Measurements from ENCODE around the gene DPEP2NB.
A peak's percentile ranks its signal among the peaks of the same experiment; 100 is the strongest.
"Not testable (repeated sequence)": the region's sequence is repeated elsewhere in the genome, so short reads cannot be mapped to it uniquely, and the experiment has no call there.

Gene DPEP2NB

DNA sequence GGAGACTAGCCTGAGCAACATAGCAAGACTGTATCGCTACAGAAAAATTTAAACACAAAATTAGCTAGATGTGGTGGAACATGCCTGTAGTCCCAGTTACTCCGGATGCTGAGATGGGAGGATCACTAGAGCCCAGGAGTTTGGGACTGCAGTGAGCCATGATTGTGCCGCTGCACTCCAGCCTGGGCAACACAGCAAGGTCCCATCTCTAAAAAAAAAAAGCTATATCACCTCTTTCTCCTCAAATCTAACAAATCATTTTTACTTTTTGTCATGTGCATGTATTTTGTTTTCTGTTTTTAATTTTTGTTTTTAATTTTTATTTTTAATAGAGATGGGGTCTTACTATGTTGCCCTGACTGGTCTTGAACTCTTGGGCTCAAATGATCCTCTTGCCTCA, 13.3 kb upstream of the DPEP2NB start:
- Mint-ChIP-seq H3K36me3 (peaks cover 7% of the 10 kb centered on the region), H3K4me1 (peaks cover 18% of the 10 kb centered on the region), H3K27me3 (no peaks in the 10 kb centered on the region), H3K9me3 (no peaks in the 10 kb centered on the region), H3K27ac (no peak overlapping the region), H3K4me3 (no peak overlapping the region)

DNA sequence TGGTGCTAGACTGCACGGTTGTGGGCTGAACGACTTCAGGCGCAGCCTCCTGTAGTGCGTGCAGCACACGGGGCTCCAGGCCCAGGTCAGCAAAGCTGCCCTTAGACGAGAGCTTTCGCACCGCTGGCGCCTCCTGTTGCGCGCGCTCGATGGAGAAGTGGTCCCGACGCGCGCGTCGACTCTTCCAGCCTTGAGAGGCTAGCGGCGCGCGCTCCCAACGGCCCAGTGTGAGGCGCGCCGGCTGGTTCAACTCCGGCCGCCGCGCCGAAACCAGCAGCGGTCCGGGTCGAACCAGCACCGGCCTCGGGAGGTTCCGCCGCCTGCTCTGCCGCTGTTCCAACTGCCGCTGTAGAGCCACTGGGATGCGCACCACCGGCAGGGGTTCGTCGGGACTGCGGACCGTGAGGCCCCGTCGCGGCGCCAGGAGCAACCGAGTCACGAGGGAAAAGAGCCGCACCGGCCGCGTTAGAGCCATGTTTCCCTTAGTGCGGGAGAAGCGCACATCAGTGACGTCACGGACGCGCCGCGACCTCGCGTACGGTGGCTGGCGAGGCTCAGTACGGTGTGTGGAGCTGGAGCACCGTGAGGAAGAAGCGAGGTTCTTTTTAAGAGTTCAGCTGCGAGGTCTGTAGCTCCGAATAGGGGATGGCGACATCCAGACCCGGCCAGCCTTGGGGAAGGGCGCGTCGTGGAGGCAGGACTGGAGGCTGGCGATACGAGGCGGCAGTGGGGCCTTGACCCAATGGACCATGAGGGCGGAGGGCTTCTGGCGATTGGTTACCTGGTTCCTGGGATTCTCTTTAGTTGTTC, 7.2 kb upstream of the DPEP2NB start, which contains the start of the genes DDX28 and DUS2:
TSS of gene DDX28 (minus strand) at position 505 of the 810 bp plus-strand sequence. CDS start at position 475, 30 bp downstream.
TSS of gene DUS2 (plus strand) at position 557 of the 810 bp plus-strand sequence. CDS start 14,740 bp downstream, outside the sequence.
- peak within 1 kb of the TSS; percentile 100 for H3K4me3 Mint-ChIP-seq
- H3K36me3 Mint-ChIP-seq, result peaks cover 11% of the 10 kb centered on the region
- no peaks in the 10 kb centered on the region for H3K9me3 Mint-ChIP-seq
- peaks cover 32% of the 10 kb centered on the region for H3K4me1 Mint-ChIP-seq
- H3K27ac Mint-ChIP-seq, result peak within 1 kb of the TSS; percentile 100
- H3K27me3 Mint-ChIP-seq, result no peaks in the 10 kb centered on the region

DNA sequence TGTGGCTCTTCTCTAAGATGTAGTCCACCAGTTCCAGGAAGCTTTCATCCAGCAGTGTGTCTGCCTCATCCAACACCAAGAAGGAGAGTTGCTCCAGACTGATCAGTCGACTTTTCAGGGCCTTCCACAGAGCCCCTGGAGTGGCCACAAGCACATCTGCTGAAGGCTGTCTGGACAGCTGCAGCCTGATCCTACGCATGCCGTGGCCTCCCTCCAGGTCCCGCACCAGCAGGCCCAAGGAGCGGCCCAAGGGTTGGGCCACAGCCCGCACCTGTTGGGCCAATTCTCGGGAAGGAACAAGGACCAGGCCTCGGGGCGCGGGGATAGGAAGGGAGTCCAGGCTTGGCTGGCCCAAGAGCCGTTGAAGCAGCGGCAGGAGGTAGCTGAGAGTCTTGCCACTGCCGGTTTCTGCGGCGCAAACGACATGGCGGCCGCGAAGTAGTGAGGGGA, 6.6 kb upstream of the DPEP2NB start:
- Mint-ChIP-seq H3K9me3 (no peaks in the 10 kb centered on the region), H3K4me1 (peaks cover 27% of the 10 kb centered on the region), H3K4me3 (peak overlapping the region; percentile 100), H3K27ac (peak overlapping the region; percentile 100), H3K36me3 (peaks cover 5% of the 10 kb centered on the region), H3K27me3 (no peaks in the 10 kb centered on the region)

DNA sequence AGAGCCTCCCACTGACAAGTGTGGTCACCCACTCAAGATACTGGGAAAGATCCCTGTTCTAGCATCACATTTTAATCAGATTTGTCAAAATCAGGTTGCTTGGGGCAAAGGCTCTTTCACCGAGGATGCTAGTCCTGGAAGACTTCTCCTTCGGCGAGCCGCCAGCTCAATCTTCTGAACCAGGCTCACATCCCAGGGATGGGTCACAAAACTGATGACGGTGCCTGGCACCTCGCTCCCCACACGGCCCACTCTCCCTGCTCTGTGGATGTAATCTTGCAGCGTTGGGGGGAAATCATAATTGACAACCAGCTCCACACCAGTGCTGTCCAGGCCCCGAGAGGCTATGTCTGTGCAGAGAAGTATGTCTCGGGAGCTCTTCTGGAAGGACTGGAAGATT, 5.8 kb upstream of the DPEP2NB start:
- peak overlapping the region; percentile 100 for H3K4me3 Mint-ChIP-seq
- H3K4me1 Mint-ChIP-seq, result peaks cover 27% of the 10 kb centered on the region
- H3K36me3 Mint-ChIP-seq, result peaks cover 5% of the 10 kb centered on the region
- no peaks in the 10 kb centered on the region for H3K9me3 Mint-ChIP-seq
- peak overlapping the region; percentile 100 for H3K27ac Mint-ChIP-seq
- H3K27me3 Mint-ChIP-seq, result no peaks in the 10 kb centered on the region

DNA sequence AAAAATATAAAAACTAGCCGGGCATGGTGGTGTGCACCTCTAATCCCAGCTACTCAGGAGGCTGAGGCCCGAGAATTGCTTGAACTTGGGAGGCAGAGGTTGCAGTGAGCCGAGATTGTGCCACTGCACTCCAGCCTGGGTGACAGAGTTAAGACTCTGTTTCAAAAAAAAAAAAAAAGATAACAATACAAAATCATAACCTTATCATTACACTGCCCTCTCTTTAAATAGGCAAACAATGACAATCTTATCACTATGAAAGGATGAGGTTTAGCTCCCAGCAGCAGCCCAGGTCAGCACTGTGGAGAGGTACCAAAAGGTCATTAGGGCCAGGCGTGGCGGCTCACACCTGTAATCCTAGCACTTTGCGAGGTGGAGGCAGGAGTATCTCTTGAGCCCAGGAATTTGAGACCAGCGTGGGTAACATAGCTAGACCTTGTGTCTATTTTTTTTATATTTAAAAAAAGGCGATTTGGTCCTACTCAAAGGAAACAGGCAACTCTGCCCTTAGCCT, 3.5 kb upstream of the DPEP2NB start:
- Mint-ChIP-seq H3K4me3 (no peak overlapping the region), H3K27me3 (no peaks in the 10 kb centered on the region), H3K27ac (no peak overlapping the region), H3K9me3 (no peaks in the 10 kb centered on the region), H3K36me3 (peaks cover 4% of the 10 kb centered on the region), H3K4me1 (peaks cover 25% of the 10 kb centered on the region)

DNA sequence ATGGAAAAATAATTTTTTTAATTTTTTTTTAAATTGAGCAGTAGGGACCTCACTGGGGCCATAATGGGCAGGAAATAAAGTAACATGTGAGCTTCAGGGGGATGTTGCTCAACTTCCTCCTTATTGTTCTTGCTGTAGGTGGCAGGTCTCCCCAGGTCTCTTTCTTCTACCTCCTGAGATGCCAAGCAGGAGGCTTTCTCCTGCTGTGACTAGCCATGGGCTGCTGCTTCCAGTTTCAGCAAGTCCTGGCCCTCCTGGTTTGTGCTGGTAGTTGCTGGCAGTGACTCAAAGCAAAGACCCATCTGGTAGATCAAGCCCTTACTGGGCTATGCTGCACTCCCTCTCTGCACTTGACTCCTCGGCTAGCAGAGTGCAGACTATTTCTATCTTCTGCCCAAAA, 2.3 kb downstream of the DPEP2NB start:
- Mint-ChIP-seq H3K27ac (no peak overlapping the region), H3K27me3 (no peaks in the 10 kb centered on the region), H3K4me3 (no peak overlapping the region), H3K9me3 (no peaks in the 10 kb centered on the region), H3K4me1 (peaks cover 19% of the 10 kb centered on the region), H3K36me3 (no peaks in the 10 kb centered on the region)

DNA sequence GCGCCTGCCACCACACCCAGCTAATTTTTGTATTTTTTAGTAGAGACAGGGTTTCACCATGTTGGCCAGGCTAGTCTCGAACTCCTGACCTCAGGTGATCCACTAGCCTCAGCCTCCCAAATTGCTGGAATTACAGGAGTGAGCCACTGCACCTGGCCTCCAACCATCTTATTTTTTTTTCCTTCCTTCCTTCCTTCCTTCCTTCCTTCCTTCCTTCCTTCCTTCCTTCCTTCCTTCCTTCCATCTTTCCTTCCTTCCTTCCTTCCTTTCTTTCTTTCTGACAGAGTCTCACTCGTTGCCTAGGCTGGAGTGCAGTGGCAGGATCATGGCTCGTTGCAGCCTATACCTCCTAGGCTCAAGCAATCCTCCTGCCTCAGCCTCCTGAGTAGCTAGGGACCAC, 5.8 kb downstream of the DPEP2NB start:
- Mint-ChIP-seq H3K4me1 (peaks cover 42% of the 10 kb centered on the region), H3K27ac (peak overlapping the region; percentile 68)
- H3K4me3 Mint-ChIP-seq, H3K9me3 Mint-ChIP-seq, H3K36me3 Mint-ChIP-seq, H3K27me3 Mint-ChIP-seq: not testable (repeated sequence)

DNA sequence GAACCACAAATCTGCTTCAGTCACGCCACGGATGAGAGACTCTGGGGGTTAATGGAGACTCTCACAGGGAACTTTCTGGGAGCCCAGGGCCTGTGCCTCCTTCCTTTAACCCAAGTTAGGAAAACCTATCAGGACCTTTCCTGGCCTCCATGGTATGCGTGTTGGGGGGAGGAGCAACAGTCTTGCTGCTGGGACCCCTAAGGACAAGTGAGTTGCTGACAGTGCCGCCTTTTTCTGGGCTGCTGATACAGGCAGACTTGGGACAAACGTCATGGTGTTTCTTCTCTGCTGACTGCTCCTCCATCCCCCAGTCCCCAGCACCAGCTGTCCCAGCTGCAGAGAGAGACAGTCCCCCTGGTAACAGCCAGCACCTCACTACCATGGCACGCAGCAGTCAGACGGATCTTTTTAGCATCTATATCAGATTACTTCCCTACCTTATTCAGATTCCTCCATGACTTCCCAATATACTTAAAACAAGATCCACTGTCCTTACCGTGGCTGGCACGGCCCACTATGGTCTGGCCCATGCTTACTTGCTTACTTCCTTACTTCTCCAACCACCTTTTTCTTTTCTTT, 6.5 kb downstream of the DPEP2NB start:
- H3K4me3 Mint-ChIP-seq, result no peak overlapping the region
- H3K27ac Mint-ChIP-seq, result peak overlapping the region; percentile 62
- no peaks in the 10 kb centered on the region for H3K9me3 Mint-ChIP-seq
- peaks cover 45% of the 10 kb centered on the region for H3K4me1 Mint-ChIP-seq
- H3K27me3 Mint-ChIP-seq, result no peaks in the 10 kb centered on the region
- H3K36me3 Mint-ChIP-seq, result no peaks in the 10 kb centered on the region

DNA sequence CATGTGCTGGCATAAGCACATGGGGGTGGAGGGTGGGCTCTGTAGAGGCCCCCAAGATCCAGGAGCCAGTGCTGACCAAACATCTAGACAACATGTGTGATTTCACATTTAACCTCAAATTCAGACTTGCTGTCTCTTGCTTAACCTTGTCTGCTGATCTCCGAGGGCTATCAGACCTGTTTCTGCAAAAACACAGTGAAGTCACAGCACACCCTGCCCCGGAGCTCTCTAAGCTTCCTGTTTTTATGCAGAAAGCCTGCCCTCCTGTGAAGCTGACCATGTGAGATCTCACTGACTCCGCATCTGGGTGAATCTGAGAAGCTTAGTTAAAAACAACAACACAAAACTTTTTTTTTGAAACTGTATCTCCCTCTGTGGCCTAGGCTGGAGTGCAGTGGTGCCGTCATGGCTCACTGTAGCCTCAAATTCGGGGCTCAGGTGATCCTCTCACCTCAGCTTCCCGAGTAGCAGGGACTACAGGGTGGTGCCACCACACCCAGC, 9.9 kb downstream of the DPEP2NB start:
- H3K4me1 Mint-ChIP-seq, result peaks cover 54% of the 10 kb centered on the region
- H3K36me3 Mint-ChIP-seq, result no peaks in the 10 kb centered on the region
- H3K27ac Mint-ChIP-seq, result peak overlapping the region; percentile 90
- no peaks in the 10 kb centered on the region for H3K9me3 Mint-ChIP-seq
- no peaks in the 10 kb centered on the region for H3K27me3 Mint-ChIP-seq
- H3K4me3 Mint-ChIP-seq, result peak overlapping the region; percentile 41

DNA sequence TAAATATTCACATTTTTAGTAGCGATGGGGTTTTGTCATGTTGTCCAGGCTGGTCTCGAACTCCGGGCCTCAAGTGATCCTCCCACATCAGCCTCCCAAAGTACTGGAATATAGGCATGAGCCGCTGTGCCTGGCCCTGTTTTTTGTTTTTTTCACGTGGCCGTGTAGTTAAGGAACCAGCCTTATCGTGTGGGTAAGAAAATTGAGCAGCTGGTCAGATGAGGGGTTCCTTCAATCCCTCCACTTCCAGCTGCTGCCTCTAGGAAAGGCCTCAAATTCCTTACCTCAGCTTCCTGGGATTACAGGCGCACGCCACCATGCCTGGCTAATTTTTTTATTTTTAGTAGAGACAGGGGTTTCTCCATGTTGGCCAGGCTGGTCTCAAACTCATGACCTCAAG, 10.5 kb downstream of the DPEP2NB start:
- H3K36me3 Mint-ChIP-seq, result no peaks in the 10 kb centered on the region
- no peaks in the 10 kb centered on the region for H3K27me3 Mint-ChIP-seq
- no peaks in the 10 kb centered on the region for H3K9me3 Mint-ChIP-seq
- peaks cover 53% of the 10 kb centered on the region for H3K4me1 Mint-ChIP-seq
- no peak overlapping the region for H3K27ac Mint-ChIP-seq
- no peak overlapping the region for H3K4me3 Mint-ChIP-seq

DNA sequence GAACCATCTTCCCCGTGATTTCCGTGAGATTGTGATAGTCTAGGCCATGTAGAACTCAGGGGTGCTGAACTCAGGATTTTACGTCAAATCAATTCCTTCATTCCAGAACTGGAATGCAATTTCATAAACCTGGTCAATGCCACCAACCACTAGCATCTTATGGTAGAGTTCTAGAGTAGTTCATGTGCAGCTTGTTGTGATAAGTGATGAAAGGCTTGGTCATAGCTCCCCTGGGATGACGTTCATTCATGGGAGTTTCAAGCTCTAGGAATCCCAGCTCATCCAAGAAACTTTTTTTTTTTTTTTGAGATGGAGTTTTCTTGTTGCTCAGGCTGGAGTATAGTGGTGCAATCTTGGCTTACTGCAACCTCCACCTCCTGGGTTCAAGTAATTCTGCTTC, 12.7 kb downstream of the DPEP2NB start:
- Mint-ChIP-seq H3K9me3 (no peaks in the 10 kb centered on the region), H3K36me3 (no peaks in the 10 kb centered on the region), H3K4me1 (peaks cover 63% of the 10 kb centered on the region), H3K27me3 (no peaks in the 10 kb centered on the region), H3K4me3 (no peak overlapping the region), H3K27ac (peak overlapping the region; percentile 70)

DNA sequence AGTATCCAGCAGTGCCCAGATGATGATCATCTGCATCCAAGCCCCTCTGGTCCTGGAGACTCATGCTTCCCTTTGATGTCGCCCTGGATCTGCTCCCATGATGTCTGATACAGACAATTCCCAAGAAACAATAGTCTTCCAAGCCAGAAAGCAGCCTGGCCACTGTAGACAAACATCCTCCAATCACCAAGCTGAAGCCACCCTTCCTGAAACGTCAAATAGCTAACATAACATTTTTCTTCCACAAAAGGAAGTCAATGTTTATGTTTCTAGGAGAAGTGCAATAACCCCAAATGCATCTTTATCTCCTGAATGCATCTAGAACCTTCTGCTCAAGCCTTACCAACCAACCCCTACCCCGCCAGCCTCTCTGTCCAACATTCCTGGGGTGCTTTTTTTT, 15.3 kb downstream of the DPEP2NB start:
- peak overlapping the region; percentile 87 for H3K4me3 Mint-ChIP-seq
- H3K9me3 Mint-ChIP-seq, result no peaks in the 10 kb centered on the region
- H3K36me3 Mint-ChIP-seq, result peaks cover 2% of the 10 kb centered on the region
- peaks cover 68% of the 10 kb centered on the region for H3K4me1 Mint-ChIP-seq
- H3K27me3 Mint-ChIP-seq, result no peaks in the 10 kb centered on the region
- peak overlapping the region; percentile 44 for H3K27ac Mint-ChIP-seq

DNA sequence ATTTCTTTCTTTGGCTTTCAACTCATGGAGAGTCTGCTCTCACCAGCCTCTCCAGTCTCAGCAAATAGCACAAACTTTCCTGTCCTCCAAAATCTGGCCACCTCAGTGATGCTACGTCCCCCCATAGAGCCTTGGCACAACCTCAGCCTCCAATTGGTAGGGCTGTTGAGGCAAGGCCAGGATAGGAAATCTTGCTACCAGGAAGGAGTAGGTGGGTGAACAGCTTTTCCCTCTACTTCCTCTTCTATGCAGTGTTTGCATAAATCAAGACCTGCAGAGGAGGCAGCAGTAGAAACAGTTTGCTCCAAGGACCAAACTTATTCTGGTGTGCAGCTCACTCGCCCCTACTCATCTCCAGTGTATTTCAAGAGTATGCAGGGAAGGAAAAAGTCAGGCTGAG, 15.7 kb downstream of the DPEP2NB start:
- H3K27me3 Mint-ChIP-seq, result no peaks in the 10 kb centered on the region
- H3K27ac Mint-ChIP-seq, result peak overlapping the region; percentile 89
- peak overlapping the region; percentile 87 for H3K4me3 Mint-ChIP-seq
- H3K36me3 Mint-ChIP-seq, result peaks cover 2% of the 10 kb centered on the region
- H3K4me1 Mint-ChIP-seq, result peaks cover 68% of the 10 kb centered on the region
- no peaks in the 10 kb centered on the region for H3K9me3 Mint-ChIP-seq

DNA sequence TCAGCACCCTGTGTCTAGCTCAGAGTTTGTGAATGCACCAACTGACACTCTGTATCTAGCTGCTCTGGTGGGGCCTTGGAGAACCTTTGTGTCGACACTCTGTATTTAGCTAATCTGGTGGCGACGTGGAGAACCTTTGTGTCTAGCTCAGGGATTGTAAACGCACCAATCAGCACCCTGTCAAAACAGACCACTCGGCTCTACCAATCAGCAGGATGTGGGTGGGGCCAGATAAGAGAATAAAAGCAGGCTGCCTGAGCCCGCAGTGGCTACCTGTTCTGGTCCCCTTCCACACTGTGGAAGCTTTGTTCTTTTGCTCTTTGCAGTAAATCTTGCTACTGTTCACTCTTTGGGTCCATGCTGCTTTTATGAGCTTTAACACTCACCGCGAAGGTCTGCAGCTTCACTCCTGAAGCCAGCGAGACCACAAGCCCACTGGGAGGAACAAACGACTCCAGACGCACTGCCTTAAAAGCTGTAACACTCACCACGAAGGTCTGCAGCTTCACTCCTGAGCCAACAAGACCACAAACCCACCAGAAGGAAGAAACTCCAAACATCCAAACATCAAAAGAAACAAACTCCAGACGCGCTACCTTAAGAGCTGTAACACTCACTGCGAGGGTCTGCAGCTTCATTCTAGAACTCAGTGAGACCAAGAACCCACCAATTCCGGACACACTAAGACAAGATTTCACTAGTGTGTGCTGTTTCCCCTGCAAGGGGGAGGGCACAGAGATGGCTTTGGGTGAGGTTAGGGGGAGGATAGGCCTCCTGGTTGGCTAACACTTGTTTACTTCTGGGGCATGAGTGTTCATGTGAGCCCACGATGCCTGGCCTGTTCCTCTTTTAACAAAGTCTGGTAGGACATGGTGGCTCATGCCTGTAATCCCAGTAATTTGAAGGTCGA, 16.7 kb downstream of the DPEP2NB start, which contains the start of gene DPEP2:
TSS of gene DPEP2 (minus strand) at position 706 of the 910 bp plus-strand sequence. CDS start 6,272 bp downstream, outside the sequence.
- Mint-ChIP-seq H3K27ac (peak within 1 kb of the TSS; percentile 89), H3K4me1 (peaks cover 68% of the 10 kb centered on the region), H3K4me3 (peak within 1 kb of the TSS; percentile 87)
- H3K36me3 Mint-ChIP-seq, H3K9me3 Mint-ChIP-seq, H3K27me3 Mint-ChIP-seq: not testable (repeated sequence)

DNA sequence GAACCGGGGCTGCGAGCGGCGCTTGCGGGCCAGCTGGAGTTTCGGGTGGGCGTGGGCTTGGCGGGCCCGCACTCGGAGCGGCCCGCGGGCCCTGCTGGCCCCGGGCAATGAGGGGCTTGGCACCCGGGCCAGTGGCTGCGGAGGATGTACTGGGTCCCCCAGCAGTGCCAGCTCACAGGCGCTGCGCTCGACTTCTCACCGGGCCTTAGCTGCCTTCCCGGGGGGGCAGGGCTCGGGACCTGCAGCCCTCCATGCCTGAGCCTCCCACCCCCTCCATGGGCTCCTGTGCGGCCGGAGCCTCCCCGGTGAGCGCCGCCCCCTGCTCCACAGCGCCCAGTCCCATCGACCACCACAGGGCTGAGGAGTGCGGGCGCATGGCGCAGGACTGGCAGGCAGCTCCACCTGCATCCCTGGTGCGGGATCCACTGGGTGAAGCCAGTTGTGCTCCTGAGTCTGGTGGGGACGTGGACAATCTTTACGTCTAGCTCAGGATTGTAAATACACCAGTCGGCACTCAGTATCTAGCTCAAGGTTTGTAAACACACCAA, 17.4 kb downstream of the DPEP2NB start:
- Mint-ChIP-seq H3K4me1 (peaks cover 75% of the 10 kb centered on the region), H3K4me3 (peak overlapping the region; percentile 87)

More for the DNA sequence above, 17.4 kb downstream of the DPEP2NB start:
- H3K36me3 Mint-ChIP-seq, H3K27me3 Mint-ChIP-seq, H3K9me3 Mint-ChIP-seq: not testable (repeated sequence)
- H3K27ac Mint-ChIP-seq, result peak overlapping the region; percentile 89
